ENCODE results near the gene BBX.

DNA sequence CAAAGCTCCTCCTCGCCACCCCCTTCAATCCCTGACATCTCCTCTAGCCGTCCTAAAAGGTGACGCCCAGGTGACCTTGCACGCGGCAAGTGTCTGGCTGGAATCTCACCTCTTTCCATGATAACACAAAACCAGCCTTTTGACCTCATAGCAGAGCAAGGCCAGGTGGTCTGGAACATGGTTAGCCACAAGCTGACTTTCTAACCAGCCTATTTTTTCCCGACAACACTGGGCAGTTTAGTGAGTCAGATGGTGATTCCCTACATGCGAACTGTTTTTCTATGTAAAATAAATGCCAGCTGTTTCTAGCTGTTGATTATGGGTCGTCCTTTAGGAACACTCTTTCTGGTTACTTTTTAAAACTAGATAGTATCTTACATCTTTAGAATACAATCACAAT is 325.0 kb downstream of the BBX start:
- TF ChIP-seq BACH2 (CRISPR knock-in tag; IDR thresholded peaks at IDR 0.05; ENCODE audit: borderline replicate concordance): no peak
- no peak for TF ChIP-seq RARB (CRISPR knock-in tag; IDR thresholded peaks at IDR 0.05)
- TF ChIP-seq TOX (CRISPR knock-in tag; IDR thresholded peaks at IDR 0.05; ENCODE audit: borderline replicate concordance): no peak

Measured in SK-N-SH treated with all-trans-retinoic acid at 6 μM for 48 hours (cell line).